Subcutaneous adipose tissue (tissue), 4 donors: ENCODE data around the gene TCF12. TPM values are rescaled to one million over a fixed set of nuclear protein-coding genes. Genes with fewer than 3 reads are reported as not detected.

Source experiments
- total RNA-seq, 4 donors: library from RNA; depleted of rRNA; stranded (reverse); fragments of >200 nt; gene quantifications; one replicate each; pipeline ENCODE4 v1.1.0, GENCODE V29; 2016
- TF ChIP-seq, protein P1 (sequence below): fragments of 450-650 bp; IDR thresholded peaks from one replicate; pipeline ENCODE4 v1.5.1; 2016; ENCODE audit warnings: low read depth, mild to moderate bottlenecking, control low read depth, antibody characterized with exemption, moderate library complexity

Gene TCF12
- total RNA-seq, 4 donors from 2014 or later, result 138 to 171 (median 166) TPM

GRCh38 chr15:56968821-56969220, 50.4 kb downstream of the TCF12 start:
- TF ChIP-seq, protein P1, sequence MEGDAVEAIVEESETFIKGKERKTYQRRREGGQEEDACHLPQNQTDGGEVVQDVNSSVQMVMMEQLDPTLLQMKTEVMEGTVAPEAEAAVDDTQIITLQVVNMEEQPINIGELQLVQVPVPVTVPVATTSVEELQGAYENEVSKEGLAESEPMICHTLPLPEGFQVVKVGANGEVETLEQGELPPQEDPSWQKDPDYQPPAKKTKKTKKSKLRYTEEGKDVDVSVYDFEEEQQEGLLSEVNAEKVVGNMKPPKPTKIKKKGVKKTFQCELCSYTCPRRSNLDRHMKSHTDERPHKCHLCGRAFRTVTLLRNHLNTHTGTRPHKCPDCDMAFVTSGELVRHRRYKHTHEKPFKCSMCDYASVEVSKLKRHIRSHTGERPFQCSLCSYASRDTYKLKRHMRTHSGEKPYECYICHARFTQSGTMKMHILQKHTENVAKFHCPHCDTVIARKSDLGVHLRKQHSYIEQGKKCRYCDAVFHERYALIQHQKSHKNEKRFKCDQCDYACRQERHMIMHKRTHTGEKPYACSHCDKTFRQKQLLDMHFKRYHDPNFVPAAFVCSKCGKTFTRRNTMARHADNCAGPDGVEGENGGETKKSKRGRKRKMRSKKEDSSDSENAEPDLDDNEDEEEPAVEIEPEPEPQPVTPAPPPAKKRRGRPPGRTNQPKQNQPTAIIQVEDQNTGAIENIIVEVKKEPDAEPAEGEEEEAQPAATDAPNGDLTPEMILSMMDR, result no peak

DNA sequence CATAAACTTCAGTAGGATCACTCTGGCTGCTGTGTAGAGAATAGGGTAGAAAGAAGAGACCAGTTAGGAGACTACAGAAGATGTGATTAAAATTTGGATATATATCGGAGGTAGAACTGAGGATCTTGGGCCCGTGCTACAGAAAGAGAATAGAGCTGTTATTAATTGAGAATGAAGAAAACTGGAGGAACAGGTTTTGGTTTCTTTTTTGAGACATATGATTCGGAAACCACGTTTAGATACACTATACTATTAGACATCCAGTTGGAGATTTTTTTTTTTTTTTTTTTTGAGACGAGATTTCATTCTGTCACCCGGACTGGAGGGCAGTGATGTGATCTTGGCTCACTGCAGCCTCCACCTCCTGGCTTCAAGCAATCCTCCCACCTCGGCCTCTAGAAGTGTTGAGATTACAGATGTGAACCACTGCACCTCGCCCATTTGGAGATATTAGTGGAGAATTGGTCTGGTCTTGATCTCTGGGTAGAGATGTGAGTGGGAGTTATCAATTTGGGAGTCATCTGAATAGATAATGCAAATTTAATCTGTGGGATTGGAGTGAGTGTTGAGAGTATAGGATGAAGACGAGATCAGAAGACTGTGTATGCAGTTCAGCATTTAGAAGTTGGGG, 50.9 kb downstream of the TCF12 start:
- TF ChIP-seq, protein P1, result no peak

DNA sequence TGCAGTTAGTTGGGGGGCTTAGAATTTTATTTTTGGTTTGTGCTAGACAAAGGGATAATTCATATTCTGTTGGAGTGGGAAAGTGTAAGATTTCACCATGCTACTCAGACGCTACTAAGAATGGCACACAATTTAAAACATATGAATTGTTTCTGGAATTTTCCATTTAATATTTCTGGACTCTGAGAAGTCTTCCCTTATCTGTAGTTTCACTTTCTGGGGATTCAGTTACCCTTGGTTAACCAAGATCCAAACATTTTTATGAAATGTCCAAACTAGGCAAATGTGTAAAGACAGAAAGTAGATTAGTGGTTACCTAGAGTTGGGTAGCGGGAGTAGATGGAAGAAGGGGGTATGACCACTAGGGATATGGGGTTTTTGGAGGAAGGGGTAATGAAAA, 53.1 kb downstream of the TCF12 start:
- TF ChIP-seq, protein P1, result no peak

DNA sequence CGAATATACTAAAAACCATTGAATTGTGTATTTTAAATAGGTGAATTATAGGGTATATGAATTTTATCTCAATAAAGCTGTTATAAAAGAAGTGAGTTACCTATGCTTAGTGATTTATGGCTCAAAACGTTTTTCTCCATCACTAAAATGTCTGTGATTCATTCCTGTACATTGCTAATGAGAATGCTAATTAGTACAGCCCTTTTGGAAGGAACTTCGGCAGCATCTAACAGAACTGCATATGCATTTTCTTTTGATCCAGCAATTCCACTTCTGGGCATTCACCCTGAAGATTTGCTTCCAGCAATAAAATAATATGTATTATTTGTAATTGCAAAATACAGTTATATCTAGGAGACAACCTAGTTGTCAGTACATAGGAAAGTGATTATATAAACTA, 53.6 kb downstream of the TCF12 start:
- TF ChIP-seq, protein P1, result no peak

DNA sequence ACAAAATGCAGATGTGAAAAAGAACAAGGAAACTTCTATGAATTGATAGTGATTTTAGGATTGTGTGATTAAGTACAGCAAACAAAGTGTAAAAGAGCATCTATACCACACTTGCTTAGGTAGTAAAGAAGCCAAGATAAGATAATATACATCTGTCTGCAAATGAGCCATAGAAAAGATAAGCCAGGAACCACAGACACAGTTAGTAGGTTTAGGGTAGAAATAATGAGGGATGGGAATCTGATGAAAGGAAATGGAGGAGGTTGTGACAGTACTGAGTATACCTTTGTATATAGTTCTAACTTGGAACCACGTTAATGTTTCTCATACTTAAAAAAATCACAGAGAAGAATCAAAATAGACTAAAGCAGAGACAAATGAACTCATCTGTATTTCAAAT, 54.0 kb downstream of the TCF12 start:
- TF ChIP-seq, protein P1, result no peak

GRCh38 chr15:56973463-56973862, 55.0 kb downstream of the TCF12 start:
- TF ChIP-seq, protein P1, result no peak

DNA sequence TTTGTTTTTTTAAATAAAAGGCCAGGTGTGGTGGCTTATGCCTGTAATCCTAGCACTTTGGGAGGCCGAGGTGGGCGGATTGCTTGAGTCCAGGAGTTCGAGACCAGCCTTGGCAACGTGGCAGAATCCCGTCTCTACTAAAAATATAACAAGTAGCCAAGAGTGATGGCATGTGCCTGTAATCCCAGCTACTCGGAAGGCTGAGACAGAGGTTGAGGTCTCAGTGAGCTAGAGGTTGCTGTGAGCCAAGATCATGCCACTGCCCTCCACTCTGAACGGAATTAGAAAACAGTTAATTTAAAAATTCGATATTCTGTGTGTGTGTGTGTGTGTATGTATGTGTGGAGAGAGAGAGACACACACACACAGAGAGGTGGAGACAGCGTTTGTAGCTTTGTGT, 58.8 kb downstream of the TCF12 start:
- TF ChIP-seq, protein P1, result no peak
